Measurements from ENCODE around the gene NBAS. TPM values are rescaled to one million over a fixed set of nuclear protein-coding genes. Genes with fewer than 3 reads are reported as not detected.

NBAS gene
- total and polyA plus RNA-seq, 10 of the 15 experiments (the other 5 are each of a cell fraction or from before 2014, with no cell fraction given), result 4.3 to 32.7 (median 20.8) TPM

DNA sequence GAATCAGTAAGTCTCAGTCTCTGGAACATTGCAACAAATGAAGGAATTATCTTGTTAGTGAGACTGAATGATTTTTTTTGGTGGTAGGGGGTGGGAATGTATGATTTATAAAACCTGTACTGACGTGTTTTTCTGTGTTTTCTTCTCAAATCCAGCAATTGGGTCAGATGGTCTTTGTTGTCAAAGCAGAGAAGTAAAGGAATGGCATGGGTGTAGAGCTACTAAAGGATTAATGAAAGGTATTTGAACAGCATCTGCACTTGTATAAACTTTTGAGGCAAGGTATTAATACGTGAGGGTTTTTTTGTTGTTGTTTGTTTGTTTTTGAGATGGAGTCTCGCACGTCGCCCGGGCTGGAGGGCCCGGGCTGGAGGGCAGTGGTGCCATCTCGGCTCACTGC lies 41.3 kb upstream of the NBAS start:
- no TSS peak for BruUV-seq (replicated peaks)
- ChIA-PET POLR2A (no interaction called here), RAD21 (ENCODE audit: unreplicated experiment) (no interaction called here), SMC1A (ENCODE audit: uncharacterized antibody, unreplicated experiment) (no interaction called here), CTCF (no interaction called here)
- FAIRE-seq, result no peak
- Histone ChIP-seq H3K4me3 (no peak overlapping the region), H3K79me2 (ENCODE audit: control insufficient read depth, insufficient read depth, low read length) (no peaks in the 10 kb centered on the region), H2AFZ (ENCODE audit: control insufficient read depth, low read depth, low read length) (no peak overlapping the region), H3K9ac (ENCODE audit: control insufficient read depth, insufficient read depth, low read length) (no peak overlapping the region), H3K27ac (ENCODE audit: control insufficient read depth, insufficient read depth) (no peak overlapping the region), H4K20me1 (ENCODE audit: control insufficient read depth, insufficient read depth) (no peaks in the 10 kb centered on the region), H3K4me2 (ENCODE audit: control insufficient read depth, insufficient read depth) (no peak overlapping the region), H3K27me3 (replicated peaks in 1 of 2; ENCODE audit: control insufficient read depth in 2 of 2, insufficient read depth in 2 of 2, low read length in 1 of 2) (no peaks in the 10 kb centered on the region), H3K9me3 (replicated peaks; ENCODE audit: control insufficient read depth, insufficient read depth, low read length) (no peaks in the 10 kb centered on the region), H3K36me3 (ENCODE audit: control insufficient read depth in 2 of 2, insufficient read depth in 2 of 2, low read length in 1 of 2) (peaks cover 12 to 27% of the 10 kb centered on the region in 2 experiments), H3K4me1 (ENCODE audit: control insufficient read depth, insufficient read depth, low read length) (no peaks in the 10 kb centered on the region)
- no peak for ATAC-seq
- WGBS (ENCODE audit: insufficient coverage, insufficient replicate concordance, low lambda C conversion rate, missing lambda C conversion rate), result 97% methylated on average over 8 of the region's 8 CpGs
- no peak for DNase-seq (ENCODE audit: low read depth, low spot score)
- in situ Hi-C loops (cut with MboI) (no loop called here), intact Hi-C loops (cut with micrococcal nuclease; ENCODE audit: unreplicated experiment) (no loop called here)
- TF ChIP-seq, protein P1, sequence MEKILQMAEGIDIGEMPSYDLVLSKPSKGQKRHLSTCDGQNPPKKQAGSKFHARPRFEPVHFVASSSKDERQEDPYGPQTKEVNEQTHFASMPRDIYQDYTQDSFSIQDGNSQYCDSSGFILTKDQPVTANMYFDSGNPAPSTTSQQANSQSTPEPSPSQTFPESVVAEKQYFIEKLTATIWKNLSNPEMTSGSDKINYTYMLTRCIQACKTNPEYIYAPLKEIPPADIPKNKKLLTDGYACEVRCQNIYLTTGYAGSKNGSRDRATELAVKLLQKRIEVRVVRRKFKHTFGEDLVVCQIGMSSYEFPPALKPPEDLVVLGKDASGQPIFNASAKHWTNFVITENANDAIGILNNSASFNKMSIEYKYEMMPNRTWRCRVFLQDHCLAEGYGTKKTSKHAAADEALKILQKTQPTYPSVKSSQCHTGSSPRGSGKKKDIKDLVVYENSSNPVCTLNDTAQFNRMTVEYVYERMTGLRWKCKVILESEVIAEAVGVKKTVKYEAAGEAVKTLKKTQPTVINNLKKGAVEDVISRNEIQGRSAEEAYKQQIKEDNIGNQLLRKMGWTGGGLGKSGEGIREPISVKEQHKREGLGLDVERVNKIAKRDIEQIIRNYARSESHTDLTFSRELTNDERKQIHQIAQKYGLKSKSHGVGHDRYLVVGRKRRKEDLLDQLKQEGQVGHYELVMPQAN (conservative IDR thresholded peaks at IDR 0.05), result no peak
- TF ChIP-seq, protein P2, sequence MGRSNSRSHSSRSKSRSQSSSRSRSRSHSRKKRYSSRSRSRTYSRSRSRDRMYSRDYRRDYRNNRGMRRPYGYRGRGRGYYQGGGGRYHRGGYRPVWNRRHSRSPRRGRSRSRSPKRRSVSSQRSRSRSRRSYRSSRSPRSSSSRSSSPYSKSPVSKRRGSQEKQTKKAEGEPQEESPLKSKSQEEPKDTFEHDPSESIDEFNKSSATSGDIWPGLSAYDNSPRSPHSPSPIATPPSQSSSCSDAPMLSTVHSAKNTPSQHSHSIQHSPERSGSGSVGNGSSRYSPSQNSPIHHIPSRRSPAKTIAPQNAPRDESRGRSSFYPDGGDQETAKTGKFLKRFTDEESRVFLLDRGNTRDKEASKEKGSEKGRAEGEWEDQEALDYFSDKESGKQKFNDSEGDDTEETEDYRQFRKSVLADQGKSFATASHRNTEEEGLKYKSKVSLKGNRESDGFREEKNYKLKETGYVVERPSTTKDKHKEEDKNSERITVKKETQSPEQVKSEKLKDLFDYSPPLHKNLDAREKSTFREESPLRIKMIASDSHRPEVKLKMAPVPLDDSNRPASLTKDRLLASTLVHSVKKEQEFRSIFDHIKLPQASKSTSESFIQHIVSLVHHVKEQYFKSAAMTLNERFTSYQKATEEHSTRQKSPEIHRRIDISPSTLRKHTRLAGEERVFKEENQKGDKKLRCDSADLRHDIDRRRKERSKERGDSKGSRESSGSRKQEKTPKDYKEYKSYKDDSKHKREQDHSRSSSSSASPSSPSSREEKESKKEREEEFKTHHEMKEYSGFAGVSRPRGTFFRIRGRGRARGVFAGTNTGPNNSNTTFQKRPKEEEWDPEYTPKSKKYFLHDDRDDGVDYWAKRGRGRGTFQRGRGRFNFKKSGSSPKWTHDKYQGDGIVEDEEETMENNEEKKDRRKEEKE (IDR thresholded peaks at IDR 0.05), result no peak
- TF ChIP-seq, protein P3, sequence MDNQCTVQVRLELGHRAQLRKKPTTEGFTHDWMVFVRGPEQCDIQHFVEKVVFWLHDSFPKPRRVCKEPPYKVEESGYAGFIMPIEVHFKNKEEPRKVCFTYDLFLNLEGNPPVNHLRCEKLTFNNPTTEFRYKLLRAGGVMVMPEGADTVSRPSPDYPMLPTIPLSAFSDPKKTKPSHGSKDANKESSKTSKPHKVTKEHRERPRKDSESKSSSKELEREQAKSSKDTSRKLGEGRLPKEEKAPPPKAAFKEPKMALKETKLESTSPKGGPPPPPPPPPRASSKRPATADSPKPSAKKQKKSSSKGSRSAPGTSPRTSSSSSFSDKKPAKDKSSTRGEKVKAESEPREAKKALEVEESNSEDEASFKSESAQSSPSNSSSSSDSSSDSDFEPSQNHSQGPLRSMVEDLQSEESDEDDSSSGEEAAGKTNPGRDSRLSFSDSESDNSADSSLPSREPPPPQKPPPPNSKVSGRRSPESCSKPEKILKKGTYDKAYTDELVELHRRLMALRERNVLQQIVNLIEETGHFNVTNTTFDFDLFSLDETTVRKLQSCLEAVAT (IDR thresholded peaks at IDR 0.05), result no peak
- TF ChIP-seq NFYA (IDR thresholded peaks at IDR 0.05; ENCODE audit: borderline replicate concordance, low read depth, low read length), result no peak
- no peak for TF ChIP-seq GATAD2B (conservative IDR thresholded peaks at IDR 0.05; ENCODE audit: low read depth)
- no peak for TF ChIP-seq POLR2AphosphoS5 (IDR thresholded peaks at IDR 0.05; ENCODE audit: low read length)
- TF ChIP-seq ZBED1 (IDR thresholded peaks at IDR 0.05; ENCODE audit: borderline replicate concordance), result no peak
- TF ChIP-seq BCL11A (IDR thresholded peaks at IDR 0.05; ENCODE audit: low read depth, low read length), result no peak
- TF ChIP-seq NBN (IDR thresholded peaks at IDR 0.05), result no peak
- TF ChIP-seq NFIC (IDR thresholded peaks at IDR 0.05; ENCODE audit: low read depth, low read length), result no peak
- TF ChIP-seq, protein P4, sequence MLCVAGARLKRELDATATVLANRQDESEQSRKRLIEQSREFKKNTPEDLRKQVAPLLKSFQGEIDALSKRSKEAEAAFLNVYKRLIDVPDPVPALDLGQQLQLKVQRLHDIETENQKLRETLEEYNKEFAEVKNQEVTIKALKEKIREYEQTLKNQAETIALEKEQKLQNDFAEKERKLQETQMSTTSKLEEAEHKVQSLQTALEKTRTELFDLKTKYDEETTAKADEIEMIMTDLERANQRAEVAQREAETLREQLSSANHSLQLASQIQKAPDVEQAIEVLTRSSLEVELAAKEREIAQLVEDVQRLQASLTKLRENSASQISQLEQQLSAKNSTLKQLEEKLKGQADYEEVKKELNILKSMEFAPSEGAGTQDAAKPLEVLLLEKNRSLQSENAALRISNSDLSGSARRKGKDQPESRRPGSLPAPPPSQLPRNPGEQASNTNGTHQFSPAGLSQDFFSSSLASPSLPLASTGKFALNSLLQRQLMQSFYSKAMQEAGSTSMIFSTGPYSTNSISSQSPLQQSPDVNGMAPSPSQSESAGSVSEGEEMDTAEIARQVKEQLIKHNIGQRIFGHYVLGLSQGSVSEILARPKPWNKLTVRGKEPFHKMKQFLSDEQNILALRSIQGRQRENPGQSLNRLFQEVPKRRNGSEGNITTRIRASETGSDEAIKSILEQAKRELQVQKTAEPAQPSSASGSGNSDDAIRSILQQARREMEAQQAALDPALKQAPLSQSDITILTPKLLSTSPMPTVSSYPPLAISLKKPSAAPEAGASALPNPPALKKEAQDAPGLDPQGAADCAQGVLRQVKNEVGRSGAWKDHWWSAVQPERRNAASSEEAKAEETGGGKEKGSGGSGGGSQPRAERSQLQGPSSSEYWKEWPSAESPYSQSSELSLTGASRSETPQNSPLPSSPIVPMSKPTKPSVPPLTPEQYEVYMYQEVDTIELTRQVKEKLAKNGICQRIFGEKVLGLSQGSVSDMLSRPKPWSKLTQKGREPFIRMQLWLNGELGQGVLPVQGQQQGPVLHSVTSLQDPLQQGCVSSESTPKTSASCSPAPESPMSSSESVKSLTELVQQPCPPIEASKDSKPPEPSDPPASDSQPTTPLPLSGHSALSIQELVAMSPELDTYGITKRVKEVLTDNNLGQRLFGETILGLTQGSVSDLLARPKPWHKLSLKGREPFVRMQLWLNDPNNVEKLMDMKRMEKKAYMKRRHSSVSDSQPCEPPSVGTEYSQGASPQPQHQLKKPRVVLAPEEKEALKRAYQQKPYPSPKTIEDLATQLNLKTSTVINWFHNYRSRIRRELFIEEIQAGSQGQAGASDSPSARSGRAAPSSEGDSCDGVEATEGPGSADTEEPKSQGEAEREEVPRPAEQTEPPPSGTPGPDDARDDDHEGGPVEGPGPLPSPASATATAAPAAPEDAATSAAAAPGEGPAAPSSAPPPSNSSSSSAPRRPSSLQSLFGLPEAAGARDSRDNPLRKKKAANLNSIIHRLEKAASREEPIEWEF (IDR thresholded peaks at IDR 0.05; ENCODE audit: insufficient replicate concordance, low read depth, low read length), result no peak
- no peak for TF ChIP-seq IKZF1 (conservative IDR thresholded peaks at IDR 0.05)
- TF ChIP-seq RFX5 (IDR thresholded peaks at IDR 0.05; ENCODE audit: low read depth, low read length), result no peak
- TF ChIP-seq LARP7 (IDR thresholded peaks at IDR 0.05), result no peak

Data from GM12878 (cell line).